ENCODE measurements around the gene CIB4. TPM values are rescaled to one million over a fixed set of nuclear protein-coding genes. Genes with fewer than 3 reads are reported as not detected.

Gene CIB4
- total and polyA plus RNA-seq, 9 donors, result 3.9 TPM; not detected in 8

DNA sequence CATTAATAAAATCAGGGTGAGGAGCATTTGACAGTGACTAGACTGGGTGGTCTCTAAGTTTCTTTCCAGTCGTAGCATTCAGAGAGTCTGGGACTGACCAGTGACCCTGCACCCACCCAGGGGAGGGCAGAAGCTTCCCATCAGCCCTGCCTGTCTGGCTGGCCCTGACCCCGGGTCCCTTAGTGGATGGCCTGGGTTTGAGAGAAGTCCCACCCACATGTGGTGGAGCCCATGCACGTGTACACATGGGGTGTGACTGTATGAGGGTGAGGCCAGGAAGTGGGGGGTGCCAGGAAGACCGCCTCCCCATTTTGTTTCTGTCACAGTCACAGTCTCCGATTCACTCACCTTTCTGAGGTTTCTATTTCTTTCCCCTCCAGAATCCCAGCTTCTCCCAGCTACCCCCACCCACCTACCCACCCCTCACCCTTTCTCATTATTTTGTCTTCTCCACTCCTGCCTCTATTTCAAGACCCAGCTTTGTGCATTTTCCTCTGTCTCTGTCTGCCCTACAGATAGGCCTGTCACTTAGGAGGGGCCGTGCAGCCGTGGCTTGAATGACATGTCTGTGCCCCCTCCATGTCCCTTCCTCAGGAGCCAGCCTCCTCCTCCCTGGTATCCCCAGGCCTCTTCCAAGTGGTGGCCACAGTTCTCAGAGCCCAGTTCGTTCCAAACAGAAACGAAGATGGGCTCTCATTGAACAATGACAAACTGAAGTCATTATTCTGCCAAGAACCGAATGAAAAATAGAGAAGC is 13.6 kb downstream of the CIB4 start:
- intact Hi-C loops (cut with DNase I), result no loop called here
- 82 to 84% (median 83%) methylated on average over 10 of the region's 10 CpGs for WGBS, 3 donors
- DNase-seq, result peak in 1 of 5 donors; percentile 18

DNA sequence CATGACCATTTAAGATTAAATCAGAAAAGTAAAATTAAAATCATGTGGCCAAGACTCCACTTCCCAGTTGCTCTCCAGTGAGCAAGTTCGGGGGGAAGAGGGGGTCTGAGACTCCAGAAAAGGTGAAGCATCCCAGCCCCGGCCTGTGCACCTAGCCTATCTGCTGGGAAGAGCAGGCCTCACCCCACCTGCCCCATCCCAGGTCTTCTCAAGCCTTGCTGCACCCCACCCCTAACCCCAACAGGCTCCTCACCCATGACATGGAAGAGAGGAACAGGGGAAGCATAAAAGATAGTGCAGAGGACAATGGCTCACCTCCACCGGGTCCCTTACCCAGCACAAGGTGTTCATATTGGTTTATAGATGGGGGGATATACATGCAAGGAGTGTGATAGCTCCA is 14.6 kb downstream of the CIB4 start:
- DNase-seq, result peak in 1 of 5 donors; percentile 2
- Histone ChIP-seq H3K27me3 (no peaks in the 10 kb centered on the region), H3K27ac (no peak overlapping the region), H3K36me3 (no peaks in the 10 kb centered on the region), H3K4me3 (no peak overlapping the region), H3K9me3 (no peaks in the 10 kb centered on the region), H3K4me1 (ENCODE audit: insufficient read depth) (peaks cover 4% of the 10 kb centered on the region)
- WGBS, 3 donors, result 89 to 98% (median 97%) methylated on average over 3 of the region's 3 CpGs
- TF ChIP-seq, protein P1, sequence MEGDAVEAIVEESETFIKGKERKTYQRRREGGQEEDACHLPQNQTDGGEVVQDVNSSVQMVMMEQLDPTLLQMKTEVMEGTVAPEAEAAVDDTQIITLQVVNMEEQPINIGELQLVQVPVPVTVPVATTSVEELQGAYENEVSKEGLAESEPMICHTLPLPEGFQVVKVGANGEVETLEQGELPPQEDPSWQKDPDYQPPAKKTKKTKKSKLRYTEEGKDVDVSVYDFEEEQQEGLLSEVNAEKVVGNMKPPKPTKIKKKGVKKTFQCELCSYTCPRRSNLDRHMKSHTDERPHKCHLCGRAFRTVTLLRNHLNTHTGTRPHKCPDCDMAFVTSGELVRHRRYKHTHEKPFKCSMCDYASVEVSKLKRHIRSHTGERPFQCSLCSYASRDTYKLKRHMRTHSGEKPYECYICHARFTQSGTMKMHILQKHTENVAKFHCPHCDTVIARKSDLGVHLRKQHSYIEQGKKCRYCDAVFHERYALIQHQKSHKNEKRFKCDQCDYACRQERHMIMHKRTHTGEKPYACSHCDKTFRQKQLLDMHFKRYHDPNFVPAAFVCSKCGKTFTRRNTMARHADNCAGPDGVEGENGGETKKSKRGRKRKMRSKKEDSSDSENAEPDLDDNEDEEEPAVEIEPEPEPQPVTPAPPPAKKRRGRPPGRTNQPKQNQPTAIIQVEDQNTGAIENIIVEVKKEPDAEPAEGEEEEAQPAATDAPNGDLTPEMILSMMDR (IDR thresholded peaks at IDR 0.05), result no peak
- TF ChIP-seq EP300 (IDR thresholded peaks at IDR 0.05), result no peak
- intact Hi-C loops (cut with DNase I), result no loop called here

More for the DNA sequence above, 13.6 kb downstream of the CIB4 start:
- Histone ChIP-seq H3K9me3 (no peaks in the 10 kb centered on the region), H3K27me3 (no peaks in the 10 kb centered on the region), H3K27ac (no peak overlapping the region), H3K4me1 (ENCODE audit: insufficient read depth) (peaks cover 4% of the 10 kb centered on the region), H3K36me3 (no peaks in the 10 kb centered on the region), H3K4me3 (no peak overlapping the region)
- no peak for TF ChIP-seq EP300 (IDR thresholded peaks at IDR 0.05)
- TF ChIP-seq, protein P1 (IDR thresholded peaks at IDR 0.05), result no peak
- TF ChIP-seq POLR2A (IDR thresholded peaks at IDR 0.05), result no peak

DNA sequence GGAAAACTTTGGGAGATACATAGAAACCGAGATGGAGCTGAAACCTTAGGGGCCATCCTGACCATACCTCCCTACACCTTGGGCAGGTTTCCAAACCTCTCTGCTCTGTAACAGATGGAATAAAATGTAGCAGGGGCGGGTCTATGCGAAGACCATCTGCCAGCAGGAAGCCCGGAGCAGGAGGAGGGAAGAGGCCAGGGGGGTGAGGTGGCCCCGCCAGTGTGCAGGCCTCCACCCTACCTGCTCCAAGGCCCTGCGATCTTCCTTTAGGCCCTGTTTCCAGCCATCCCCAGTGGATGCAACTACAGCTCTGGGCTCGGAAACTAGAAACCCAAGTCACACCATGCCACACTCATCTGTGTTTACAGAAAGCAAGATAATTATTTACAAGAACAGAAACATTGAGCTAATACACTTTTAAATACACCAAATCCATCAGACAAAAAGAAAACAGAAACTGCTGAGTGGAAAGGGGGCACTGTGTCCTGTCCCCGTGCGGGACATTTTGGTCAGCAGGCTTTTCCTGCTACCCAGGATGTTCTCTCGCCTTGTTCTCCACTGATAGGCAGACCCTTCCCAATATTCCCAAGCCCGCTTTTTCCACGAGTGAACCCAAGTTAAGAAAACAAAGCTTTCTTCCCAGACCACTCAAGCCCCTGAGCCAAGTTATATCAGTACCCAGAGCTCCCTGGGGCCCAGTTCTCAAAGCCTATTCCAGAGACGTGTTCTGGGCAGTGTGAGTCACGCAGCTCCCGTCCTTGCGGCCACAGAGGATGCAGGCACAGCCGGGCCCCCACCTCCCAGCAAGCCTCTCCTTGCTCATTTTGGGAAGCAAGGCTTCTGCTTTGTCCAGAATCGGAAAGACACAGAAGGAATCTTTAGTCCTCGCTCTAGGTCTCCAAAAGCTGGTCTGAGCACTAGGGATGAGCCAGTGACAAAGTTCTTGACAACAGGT is 17.3 kb downstream of the CIB4 start:
- WGBS, 3 donors, result 46 to 56% (median 52%) methylated on average over 19 of the region's 19 CpGs
- peak in 2 of 5 donors; percentile 55 to 60 for DNase-seq
- Histone ChIP-seq H3K36me3 (no peaks in the 10 kb centered on the region), H3K4me3 (no peak overlapping the region), H3K27ac (no peak overlapping the region), H3K4me1 (ENCODE audit: insufficient read depth) (peaks cover 4% of the 10 kb centered on the region), H3K9me3 (no peaks in the 10 kb centered on the region), H3K27me3 (no peaks in the 10 kb centered on the region)
- intact Hi-C loops (cut with DNase I), result no loop called here
- TF ChIP-seq EP300 (IDR thresholded peaks at IDR 0.05) (no peak), POLR2A (IDR thresholded peaks at IDR 0.05) (no peak)
- TF ChIP-seq, protein P1 (IDR thresholded peaks at IDR 0.05), result no peak

- no peak for DNase-seq
Observed at GRCh38 chr2:26621469-26622199, 19.5 kb downstream of the CIB4 start.

More at GRCh38 chr2:26621469-26622199, 19.5 kb downstream of the CIB4 start:
- no peak overlapping the region for H3K27ac ChIP-seq
- peaks cover 4% of the 10 kb centered on the region for H3K4me1 ChIP-seq (ENCODE audit: insufficient read depth)
- intact Hi-C loops (cut with DNase I), result no loop called here
- TF ChIP-seq POLR2A (IDR thresholded peaks at IDR 0.05) (no peak), EP300 (IDR thresholded peaks at IDR 0.05) (no peak)
- TF ChIP-seq, protein P1 (IDR thresholded peaks at IDR 0.05), result no peak
- no peaks in the 10 kb centered on the region for H3K27me3 ChIP-seq
- no peaks in the 10 kb centered on the region for H3K36me3 ChIP-seq
- H3K4me3 ChIP-seq, result no peak overlapping the region
- no peaks in the 10 kb centered on the region for H3K9me3 ChIP-seq
- WGBS, 3 donors, result 94% methylated on average over 5 of the region's 5 CpGs

Measured in ovary (tissue), 9 donors.